Vagina (tissue), 2 donors: ENCODE data around the gene CREB5. TPM values are rescaled to one million over a fixed set of nuclear protein-coding genes. Genes with fewer than 3 reads are reported as not detected.

ENCODE experiments used
- DNase-seq, 2 donors: peaks; one replicate each; pipeline ENCODE4 v3.0.0-alpha.2; 2017; ENCODE audit errors: extremely low spot score in 2 of 2
- H3K27ac ChIP-seq: fragments of 200-600 bp; sonication (generic); one replicate; pipeline ENCODE4 v1.5.1; 2019
- H3K27me3 ChIP-seq: fragments of 200-600 bp; sonication (generic); one replicate; pipeline ENCODE4 v1.5.1; 2019
- H3K36me3 ChIP-seq, 2 donors: fragments of 200-600 bp; sonication (generic); one replicate each; pipeline ENCODE4 v1.5.1; 2017 to 2019
- H3K4me1 ChIP-seq: fragments of 200-600 bp; sonication (generic); one replicate; pipeline ENCODE4 v1.5.1; 2019
- H3K4me3 ChIP-seq, 2 donors: fragments of 200-600 bp; sonication (generic); 1 replicate in 1 of 2; 2 replicates in 1 of 2; pipeline ENCODE4 v1.5.1; 2016 to 2019
- H3K9me3 ChIP-seq: fragments of 200-600 bp; sonication (generic); one replicate; pipeline ENCODE4 v1.5.1; 2019
- CTCF ChIP-seq, 3 experiments: fragments of 450-650 bp in 2 of 3; fragments of 200-600 bp in 1 of 3; sonication (generic) in 1 of 3; IDR thresholded peaks; one replicate each; pipeline ENCODE4 v1.5.1; 2017 to 2019; ENCODE audit warnings: antibody characterized with exemption in 3 of 3, mild to moderate bottlenecking in 2 of 3, moderate library complexity in 2 of 3
- POLR2A ChIP-seq, 2 donors: fragments of 450-650 bp; IDR thresholded peaks; one replicate each; pipeline ENCODE4 v1.6.1; 2017; ENCODE audit warnings: antibody characterized with exemption in 2 of 2, mild to moderate bottlenecking in 2 of 2, moderate library complexity in 2 of 2
- POLR2AphosphoS5 ChIP-seq, 2 donors: sonication (generic); formaldehyde crosslinking; IDR thresholded peaks; one replicate each; pipeline ENCODE4 v1.9.0; 2017; ENCODE audit warnings: antibody characterized with exemption in 2 of 2, mild to moderate bottlenecking in 2 of 2, low read depth in 1 of 2; ENCODE audit not compliant: insufficient read depth in 1 of 2
- intact Hi-C: fragments of 100-400 bp; cut with DNase I; formaldehyde crosslinking; loops from one replicate; pipeline ENCODE4 v1.15.1; 2023
- total RNA-seq: library from RNA; depleted of rRNA; stranded (reverse); fragments of >200 nt; gene quantifications from one replicate; pipeline ENCODE4 v1.2.3, GENCODE V29; 2016

CREB5 gene
- total RNA-seq, 1 donor from 2014 or later: 23.1 TPM

GRCh38 chr7:28768577-28769147, 356.3 kb downstream of the CREB5 start:
- Histone ChIP-seq H3K27me3 (no peaks in the 10 kb centered on the region), H3K4me3 (no peak overlapping the region), H3K4me1 (no peaks in the 10 kb centered on the region), H3K9me3 (no peaks in the 10 kb centered on the region), H3K36me3 (no peaks in the 10 kb centered on the region), H3K27ac (no peak overlapping the region)
- intact Hi-C loops: no loop called here
- TF ChIP-seq POLR2A (IDR thresholded peaks at IDR 0.05) (no peak), CTCF (IDR thresholded peaks at IDR 0.05) (no peak), POLR2AphosphoS5 (IDR thresholded peaks at IDR 0.05; ENCODE audit: insufficient read depth in 1 of 2, low read depth in 1 of 2) (no peak)
- DNase-seq: no peak

GRCh38 chr7:28771906-28772622, 359.7 kb downstream of the CREB5 start:
- intact Hi-C loops: no loop called here
- no peak overlapping the region for H3K27ac ChIP-seq
- DNase-seq: no peak
- no peak for TF ChIP-seq CTCF (IDR thresholded peaks at IDR 0.05)
- TF ChIP-seq POLR2AphosphoS5 (IDR thresholded peaks at IDR 0.05; ENCODE audit: insufficient read depth in 1 of 2, low read depth in 1 of 2): no peak
- TF ChIP-seq POLR2A (IDR thresholded peaks at IDR 0.05): no peak
- H3K4me3 ChIP-seq: no peak overlapping the region
- no peaks in the 10 kb centered on the region for H3K36me3 ChIP-seq
- no peaks in the 10 kb centered on the region for H3K9me3 ChIP-seq
- no peaks in the 10 kb centered on the region for H3K4me1 ChIP-seq
- H3K27me3 ChIP-seq: no peaks in the 10 kb centered on the region

- H3K9me3 ChIP-seq: no peaks in the 10 kb centered on the region
- H3K4me3 ChIP-seq: no peak overlapping the region
- H3K36me3 ChIP-seq: no peaks in the 10 kb centered on the region
- no peak for DNase-seq
- intact Hi-C loops: no loop called here
- H3K4me1 ChIP-seq: peaks cover 5% of the 10 kb centered on the region
- no peaks in the 10 kb centered on the region for H3K27me3 ChIP-seq
- TF ChIP-seq CTCF (IDR thresholded peaks at IDR 0.05) (no peak), POLR2AphosphoS5 (IDR thresholded peaks at IDR 0.05; ENCODE audit: insufficient read depth in 1 of 2, low read depth in 1 of 2) (no peak), POLR2A (IDR thresholded peaks at IDR 0.05) (no peak)
- no peak overlapping the region for H3K27ac ChIP-seq
Measured at GRCh38 chr7:28773423-28774145, 361.3 kb downstream of the CREB5 start.

- peaks cover 7% of the 10 kb centered on the region for H3K4me1 ChIP-seq
- no peaks in the 10 kb centered on the region for H3K27me3 ChIP-seq
- DNase-seq: no peak
- intact Hi-C loops: no loop called here
- no peaks in the 10 kb centered on the region for H3K36me3 ChIP-seq
- TF ChIP-seq POLR2AphosphoS5 (IDR thresholded peaks at IDR 0.05; ENCODE audit: insufficient read depth in 1 of 2, low read depth in 1 of 2) (no peak), CTCF (IDR thresholded peaks at IDR 0.05) (no peak), POLR2A (IDR thresholded peaks at IDR 0.05) (no peak)
- no peak overlapping the region for H3K4me3 ChIP-seq
- no peaks in the 10 kb centered on the region for H3K9me3 ChIP-seq
- no peak overlapping the region for H3K27ac ChIP-seq
Measured at GRCh38 chr7:28774261-28774988, 362.1 kb downstream of the CREB5 start.
